HG03108 (cell line): Measurements from ENCODE around the gene CXCL17.
A peak's percentile ranks its signal among the peaks of the same experiment; 100 is the strongest.
"Not testable (repeated sequence)": the region's sequence is repeated elsewhere in the genome, so short reads cannot be mapped to it uniquely, and the experiment has no call there.

Experiments used
- ATAC-seq: cut with Tn5 transposase; IDR thresholded peaks from one replicate; pipeline ENCODE4 v1.9.1; 2021; ENCODE audit warnings: moderate library complexity; ENCODE audit not compliant: unreplicated experiment

CXCL17 gene

DNA sequence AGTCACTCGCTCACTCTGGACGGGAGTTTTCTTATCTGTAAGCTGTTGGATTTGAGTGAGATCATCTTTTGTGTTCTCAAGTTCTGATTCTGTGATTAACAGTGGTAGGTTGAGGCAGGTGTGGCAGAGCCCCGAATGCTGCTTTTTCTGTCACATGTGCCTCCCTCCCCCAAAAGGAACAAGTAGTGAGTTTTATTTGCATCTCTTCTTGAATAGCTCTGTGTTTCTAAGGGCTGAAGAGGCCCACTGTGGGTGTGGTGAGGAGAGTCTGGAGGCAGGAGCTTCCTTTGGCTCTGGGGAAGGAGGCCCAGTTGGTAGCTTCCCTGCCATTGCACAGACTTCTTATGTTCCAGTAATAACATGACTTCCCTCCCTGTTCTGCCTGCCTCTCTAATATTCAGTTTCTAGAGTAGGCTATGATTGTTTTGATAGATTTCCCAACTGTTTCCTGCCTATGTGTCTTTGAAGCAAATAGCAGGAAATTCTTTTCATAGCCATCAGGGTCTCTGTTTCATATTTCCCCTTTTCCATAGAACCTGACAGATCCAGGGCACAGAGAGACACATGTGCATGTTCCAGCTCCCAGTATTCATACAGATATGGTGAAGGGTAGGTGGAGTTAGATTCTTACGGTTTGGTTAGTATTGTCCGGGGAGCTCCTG lies 23.9 kb upstream of the CXCL17 start:
- ATAC-seq: no peak

DNA sequence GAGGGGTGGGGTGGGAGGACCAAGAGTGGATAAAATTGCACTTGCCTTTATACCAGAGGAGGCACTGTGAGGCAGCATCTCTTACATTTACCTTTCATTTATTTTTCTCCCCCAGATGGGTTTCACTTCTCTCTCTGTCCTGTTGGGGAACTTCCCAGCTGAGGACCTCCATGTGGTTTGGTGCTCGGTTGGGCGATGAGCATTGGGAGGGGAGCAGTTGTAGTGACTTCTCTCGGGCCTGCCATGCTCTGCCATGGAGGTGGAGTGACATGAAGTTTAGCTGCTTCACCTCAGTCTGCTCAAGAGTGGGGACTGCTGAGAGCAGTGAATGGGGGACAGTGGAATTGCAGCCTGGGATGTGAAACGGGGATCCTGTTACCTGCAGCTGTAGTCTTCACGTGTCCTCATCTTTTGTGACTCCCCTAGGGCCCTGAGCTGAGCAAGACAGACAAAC lies 23.1 kb upstream of the CXCL17 start:
- peak; percentile 79 for ATAC-seq

DNA sequence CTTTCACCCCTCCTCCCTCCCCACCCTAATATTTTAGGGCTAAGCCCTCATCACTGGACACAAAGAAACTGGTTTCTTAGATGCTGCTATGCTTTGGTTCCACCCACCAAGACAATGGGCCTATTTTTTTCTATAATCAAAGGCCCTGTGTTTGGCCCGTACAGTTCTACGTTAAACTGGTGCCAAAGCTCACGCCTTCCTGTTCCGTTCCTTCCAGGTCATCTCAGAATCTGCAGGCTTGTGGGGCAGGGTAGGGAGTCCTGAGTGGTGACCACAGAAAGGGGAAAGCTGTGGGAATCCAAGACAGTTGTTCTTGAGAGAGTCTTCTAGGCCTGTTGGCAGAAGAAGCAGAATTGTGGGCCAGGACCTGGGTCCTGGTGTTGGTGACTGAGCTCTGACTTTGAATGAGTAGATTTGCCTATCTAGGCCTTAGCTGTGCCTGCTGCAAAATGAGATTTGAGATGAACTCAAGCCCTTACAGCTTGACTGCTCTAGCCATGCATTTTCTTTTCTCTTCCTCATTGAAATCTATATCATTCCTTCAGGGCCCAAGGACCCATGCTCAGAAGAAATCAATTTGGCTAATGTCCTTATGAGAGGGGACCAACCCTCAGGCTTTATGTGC lies 19.1 kb upstream of the CXCL17 start:
- ATAC-seq: no peak

DNA sequence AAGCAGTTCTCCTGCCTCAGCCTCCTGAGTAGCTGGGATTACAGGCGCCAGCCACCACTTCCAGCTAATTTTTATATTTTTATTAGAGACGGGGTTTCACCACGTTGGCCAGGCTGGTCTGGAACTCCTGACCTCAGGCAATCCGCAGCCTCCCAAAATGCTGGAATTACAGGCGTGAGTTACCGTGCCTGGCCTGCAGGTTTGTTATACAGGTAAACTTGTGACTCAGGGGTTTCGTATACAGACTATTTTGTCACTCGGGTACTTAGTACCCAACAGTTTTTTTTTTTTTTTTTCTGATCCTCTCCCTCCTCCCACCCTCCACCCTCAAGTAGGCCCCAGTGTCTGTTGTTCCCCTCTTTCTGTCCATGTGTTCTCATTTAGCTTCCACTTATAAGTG lies 18.5 kb upstream of the CXCL17 start:
- ATAC-seq: not testable (repeated sequence)

DNA sequence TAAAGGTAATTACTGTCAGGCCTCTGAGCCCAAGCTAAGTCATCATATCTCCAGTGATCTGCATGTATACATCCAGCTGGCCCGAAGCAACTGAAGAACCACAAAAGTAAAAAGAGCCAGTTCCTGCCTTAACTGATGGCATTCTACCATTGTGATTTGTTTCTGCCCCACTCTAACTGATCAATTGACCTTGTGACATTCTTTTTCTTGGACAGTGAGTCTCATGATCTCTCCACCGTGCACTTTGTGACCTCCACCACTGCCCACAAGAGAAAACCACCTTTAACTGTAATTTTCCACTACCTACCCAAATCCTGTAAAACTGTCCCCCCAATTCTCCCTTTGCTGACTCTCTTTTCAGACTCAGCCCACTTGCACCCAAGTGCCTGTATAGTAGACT lies 17.2 kb upstream of the CXCL17 start:
- no peak for ATAC-seq

DNA sequence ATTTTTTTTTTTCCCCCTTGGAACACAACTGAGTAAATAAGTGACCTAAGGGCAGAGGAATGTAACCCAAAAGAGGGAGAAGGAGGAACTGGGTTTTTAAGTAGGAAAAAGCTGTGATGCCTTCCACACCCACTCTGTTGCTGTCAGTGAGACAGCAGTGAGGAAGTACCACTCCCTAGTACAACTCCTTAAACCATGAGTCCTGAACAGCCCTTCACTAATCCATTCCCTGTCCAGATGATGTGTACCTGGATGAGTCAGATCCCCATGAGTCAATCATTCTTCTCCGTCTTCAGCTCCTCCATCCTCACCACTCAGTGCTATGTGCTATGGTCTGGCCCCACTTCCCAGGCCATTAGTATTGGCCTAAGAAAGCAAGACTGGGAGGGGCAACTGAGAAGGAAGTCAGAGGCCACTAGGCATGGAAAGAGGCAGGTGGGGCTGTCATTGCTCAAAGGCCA lies 12.9 kb upstream of the CXCL17 start:
- no peak for ATAC-seq

DNA sequence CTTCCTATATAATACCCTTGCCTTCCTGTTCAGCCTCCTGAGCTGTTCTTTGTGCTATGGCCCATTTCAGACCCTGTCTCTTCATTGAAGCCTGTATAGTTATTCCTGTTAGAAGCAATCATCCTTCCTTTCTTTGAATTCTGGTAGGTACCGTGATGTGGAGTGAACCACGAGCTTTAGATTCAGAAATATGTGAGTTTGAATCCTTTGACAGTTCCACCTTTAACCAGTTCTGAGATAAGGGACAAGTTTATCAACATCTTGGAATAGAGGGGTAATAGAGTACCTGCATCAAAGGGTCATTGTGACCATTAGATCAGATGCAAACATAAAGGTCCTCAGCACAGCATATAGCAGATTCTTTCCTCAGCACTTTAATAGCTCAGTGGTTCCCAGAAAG lies 12.3 kb upstream of the CXCL17 start:
- ATAC-seq: no peak

DNA sequence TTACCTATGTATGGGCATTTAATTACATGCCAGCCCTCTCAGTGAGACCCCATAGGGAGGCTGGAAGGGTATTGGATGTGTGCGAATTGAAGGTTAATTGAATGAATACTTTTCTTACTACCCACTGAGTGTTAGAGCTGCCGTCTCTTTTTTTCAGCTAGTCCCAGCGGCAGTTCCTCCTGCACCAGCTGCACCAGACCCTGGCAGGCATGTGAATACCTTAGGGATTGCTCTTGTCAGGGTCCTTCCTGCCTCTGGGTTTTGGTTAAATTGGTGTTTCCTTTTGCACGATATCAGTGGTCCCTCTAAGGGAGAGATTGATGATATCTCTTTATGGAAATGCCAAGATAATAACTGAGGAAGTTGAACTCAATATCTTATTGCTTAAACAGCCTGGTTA lies 9.8 kb upstream of the CXCL17 start:
- ATAC-seq: no peak

DNA sequence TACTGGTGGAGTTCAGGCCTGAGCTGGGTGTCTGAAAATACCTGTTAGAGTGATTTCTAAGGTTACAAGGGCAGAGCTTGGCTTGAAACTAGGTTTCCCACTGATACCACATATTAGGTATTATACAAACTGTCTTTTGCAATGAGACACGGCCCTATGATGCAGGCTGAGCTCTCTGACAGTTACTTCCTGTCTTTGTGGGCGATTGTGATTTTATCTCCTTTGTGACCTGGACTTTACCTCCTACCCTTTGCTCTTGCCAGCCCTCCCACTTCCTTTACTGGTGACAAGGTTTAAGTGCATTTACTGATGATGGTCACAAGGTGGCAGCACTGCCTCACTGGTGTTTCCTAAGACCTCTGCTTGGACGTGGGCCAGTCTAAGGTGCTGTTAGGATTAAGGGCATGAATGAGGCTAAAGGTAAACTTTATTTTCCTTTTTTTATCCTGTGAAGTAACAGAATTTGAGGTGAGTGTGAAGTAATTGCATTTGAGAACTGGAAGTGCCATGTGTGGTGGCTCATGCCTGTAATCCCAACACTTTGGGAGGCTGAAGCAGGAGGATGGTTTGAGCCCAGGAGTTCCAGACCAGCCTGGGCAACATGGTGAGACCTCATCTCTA lies 7.7 kb upstream of the CXCL17 start:
- ATAC-seq: peak; percentile 86

DNA sequence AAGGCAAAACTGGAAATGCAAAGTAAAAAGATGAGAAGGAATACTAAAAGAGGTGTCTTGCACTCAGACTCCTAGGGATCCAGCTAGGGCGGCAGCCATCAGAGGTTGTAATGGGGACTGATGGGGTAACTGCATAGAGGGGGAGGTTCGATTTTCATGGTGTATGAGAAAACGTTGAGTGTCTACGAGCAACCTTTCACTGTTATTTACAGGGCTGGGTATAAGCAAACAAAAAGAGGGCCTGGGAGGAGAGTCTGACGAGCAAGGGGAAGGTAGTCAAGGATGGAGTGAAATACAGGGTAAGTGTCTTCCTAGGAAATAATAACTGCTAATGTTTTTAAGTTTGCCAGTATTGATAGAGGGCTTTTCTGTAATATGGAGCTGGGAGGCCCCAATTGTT lies 5.6 kb upstream of the CXCL17 start:
- ATAC-seq: not testable (repeated sequence)

DNA sequence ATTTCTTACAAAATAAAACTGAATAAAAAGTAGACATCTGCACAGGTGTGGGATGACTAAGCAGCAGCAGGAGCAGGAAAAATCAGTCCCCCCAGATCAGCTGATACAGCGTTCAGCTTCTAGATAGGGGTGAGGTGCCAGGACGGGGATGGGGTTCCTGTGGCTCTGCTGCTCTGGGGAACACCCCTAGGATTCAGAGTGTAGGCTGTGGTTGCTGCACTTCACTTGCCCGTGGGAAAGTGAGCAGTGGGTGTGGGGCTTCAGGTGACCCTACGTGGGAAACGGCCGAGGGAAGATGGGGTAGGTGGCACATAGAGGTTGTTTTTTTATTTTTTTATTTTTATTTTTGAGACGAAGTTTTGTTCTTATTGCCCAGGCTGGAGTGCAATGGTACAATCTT lies 3.2 kb upstream of the CXCL17 start:
- ATAC-seq: no peak

DNA sequence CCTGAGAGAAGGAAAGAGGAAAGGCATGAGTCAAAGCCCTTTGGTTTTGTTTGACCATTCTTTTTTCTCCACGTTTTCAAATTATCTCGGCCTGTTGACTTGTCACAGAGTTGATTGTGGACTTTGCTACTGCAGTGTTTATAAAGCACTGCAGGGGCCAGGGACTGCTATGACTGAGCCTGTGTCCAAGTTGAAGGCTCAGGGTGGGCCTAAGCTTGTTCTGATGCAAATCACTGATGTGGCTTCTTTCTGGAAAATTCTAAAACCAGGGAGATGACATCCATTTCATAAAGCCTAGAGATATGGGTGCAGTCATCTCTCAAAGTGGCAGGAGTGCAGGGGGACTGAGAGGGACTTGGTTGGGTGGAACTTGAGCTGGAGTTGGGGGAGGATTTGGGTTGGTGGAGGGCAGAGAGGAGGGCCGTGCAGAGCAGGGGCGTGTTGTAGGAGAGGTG lies 1.2 kb upstream of the CXCL17 start:
- ATAC-seq: no peak

DNA sequence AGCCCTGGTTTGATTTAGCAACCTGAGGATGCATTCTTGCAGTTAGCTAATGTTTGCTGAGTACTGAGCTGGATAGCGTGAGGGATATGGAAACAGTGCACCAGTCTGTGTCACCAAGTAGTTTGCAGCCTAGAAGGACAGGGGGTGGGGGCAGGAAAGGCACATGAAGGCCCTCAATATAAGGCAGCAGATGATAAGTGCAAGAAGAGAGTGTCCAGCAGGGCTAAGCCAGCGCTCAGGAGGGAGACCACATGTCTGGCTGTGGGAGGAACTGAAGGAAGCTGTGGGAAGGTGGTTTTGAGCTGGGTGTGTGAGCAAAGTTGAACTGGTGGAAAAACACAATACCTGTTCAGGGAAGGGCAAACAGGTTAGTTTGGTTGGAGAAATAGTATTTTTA lies 1.7 kb downstream of the CXCL17 start:
- ATAC-seq: no peak

DNA sequence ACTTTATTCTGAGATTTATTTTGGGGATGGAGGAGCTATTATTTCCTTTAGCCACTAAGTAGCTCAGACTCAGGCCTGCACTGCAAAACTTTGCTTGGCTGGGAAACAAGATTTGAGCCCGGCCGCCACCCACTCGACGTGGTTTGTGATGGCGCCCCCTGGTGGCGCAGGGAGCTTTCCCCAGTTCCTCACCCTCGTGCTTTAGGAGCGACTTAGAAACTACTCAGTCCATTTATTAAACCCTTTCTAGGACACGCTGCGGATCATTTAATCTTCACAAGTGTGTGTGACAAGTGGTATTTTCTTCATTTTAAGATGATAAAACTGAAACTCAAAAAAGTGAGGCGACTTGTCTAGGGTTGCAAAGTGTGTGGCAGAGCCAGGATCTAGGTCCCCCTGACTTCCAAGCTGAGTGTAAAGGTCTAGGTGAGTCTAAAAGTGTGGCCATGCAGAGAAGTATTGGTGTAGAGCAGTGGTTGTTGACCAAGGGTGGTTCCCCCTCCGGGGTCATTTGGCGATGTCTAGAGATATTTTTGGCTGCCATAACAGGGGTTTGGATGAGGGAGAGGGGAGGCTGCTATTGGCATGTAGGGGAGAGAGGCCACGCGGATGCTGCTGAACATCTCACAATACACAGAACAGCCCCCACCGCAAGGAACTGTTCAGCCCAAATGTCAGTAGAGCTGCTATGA lies 2.2 kb downstream of the CXCL17 start:
- no peak for ATAC-seq

DNA sequence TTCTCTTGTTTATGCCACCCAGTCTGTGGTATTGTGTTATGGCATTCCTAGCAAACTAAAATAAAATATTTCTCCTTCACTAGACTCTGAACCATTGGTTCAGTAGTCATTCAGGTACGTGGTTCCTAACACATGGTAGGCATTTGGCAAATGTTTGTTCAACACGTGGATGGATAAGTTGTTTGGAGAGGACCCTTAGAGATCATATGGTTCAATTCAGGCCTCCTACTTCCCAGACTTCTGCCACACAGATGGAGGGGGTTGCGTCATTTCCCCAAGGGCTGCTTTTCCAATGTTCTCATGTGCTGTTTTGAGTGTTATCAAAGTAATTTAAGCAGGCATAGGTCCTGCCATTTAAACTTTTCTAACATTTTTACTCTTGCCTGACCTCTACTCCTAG lies 6.7 kb downstream of the CXCL17 start:
- ATAC-seq: no peak

DNA sequence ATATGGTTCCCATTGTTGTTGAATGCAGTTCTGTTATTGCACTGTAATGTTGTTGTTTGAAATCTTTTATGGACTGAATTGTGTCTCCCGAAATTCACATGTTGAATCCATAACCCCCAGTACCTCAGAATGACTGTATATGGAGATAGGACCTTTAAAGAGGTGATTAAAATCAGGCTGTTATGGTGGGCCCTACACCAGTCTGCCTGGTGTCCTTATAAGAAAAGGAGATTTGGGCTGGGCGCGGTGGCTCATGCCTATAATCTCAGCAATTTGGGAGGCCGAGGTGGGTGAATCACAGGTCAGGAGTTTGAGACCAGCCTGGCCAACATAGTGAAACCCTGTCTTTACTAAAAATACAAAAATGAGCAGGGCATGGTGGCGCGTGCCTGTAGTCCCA lies 7.4 kb downstream of the CXCL17 start:
- no peak for ATAC-seq

DNA sequence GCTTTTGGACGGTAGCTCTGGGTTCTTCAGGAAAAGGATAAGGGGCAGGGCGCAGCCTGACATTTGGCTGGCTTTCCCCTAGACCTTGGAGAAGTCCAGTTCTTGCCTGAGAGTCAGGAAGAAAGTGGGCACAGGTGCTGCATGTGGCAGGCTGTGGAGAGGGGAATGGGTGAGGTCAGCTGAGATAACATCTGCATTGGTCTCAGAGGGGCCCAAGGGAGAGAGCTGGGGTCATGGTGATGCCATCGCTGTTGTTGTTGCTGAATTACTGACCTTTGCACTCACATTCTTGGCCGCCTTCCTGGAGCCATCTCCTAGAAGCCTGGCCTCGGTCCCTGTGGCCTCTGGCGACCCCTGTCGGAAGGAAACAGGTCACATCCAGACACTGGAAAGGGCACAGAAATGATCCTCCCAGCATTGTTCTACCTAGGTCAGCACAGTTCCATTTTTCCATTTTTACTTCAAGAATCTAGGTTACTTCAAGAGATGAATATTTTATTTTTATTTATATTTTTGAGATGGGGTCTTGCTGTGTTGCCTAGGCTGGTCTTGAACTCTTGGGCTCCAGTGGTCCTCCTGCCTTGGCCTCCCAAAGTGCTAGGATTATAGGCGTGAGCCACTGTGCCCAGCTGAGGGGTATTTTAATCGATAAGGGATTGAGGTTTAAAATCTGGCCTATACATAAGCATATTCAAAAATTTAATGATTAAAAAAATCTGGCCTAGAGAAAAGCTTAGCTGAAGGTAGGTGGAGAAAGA lies 9.1 kb downstream of the CXCL17 start:
- peak; percentile 60 for ATAC-seq

DNA sequence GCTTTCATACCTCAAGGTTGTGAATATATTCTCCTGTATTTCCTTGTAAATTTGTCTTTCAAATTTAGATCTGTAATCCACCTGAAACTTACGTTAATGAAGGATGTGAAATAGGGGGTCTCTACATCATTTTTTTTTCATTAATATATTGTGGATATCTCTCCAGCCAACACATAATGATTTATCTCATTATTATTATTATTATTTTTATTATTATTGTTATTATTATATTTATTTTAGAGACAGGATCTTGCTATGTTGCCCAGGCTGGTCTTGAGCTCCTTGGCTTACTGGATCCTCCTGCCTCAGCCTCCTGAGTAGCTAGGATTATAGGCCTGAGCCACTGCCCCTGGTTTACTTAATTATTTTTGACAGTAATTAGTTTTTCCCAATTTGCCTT lies 11.3 kb downstream of the CXCL17 start:
- ATAC-seq: no peak

DNA sequence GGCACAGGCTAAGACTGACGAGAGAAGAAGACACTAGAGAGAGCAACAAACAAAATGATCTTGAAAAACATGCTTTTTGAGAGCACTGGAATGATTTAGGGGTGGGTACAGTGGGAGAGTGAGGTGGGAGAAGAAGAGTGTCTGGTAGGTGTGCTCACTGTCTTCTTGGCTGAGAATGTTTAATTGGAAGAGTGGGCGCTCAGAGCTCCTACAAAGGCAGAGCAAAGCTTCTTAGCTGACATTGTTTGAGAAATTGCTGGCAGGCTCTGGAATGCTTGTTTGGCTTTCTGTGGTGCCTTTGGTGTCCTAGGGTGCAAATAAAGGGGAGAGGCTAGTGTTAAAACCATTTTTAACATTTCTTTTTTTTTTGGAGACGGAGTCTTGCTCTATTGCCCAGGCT lies 14.1 kb downstream of the CXCL17 start:
- no peak for ATAC-seq

DNA sequence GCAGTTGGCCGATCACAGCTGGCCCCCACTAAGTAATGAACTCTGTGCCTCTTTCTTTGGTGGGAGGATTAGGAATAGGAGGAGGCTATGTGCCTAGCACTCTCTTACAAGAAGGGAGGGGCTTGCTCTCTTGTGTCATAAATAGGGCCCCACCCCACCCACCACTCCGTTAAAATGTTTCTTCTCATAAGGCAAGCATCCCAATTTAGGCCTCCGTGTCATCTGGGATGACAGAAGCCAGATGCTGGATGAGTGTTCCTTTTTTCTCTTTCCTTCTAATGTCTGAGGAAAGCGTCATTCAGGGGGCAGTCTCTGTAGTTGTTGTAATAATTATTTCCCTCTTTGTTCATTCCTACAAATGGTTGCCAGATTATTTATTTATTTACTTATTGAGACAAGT lies 15.4 kb downstream of the CXCL17 start, which contains the start of gene LIPE:
TSS of gene LIPE (minus strand) at position 76 of the 400 bp plus-strand sequence. CDS start 239 bp downstream, outside the sequence.
- no peak for ATAC-seq

DNA sequence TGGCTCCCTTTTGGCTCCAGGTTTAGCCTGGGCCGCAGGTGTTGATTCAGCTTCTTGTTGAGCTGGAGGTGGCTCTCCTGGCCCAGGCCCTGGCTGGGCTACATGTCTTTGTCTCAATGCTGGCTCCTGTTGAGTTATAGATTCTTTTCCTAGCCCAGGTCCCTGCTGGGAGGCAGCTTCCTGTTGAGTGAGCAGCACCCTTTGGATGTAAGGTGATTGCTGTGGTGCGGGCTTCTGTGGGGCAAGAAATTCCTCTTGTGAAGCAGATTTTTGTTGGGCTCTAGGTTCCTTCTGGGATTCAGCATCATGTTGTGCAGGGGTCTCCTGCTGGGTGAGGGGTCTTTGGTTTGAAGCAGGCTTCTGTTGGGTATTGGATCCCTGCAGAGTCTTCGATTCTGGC lies 16.1 kb downstream of the CXCL17 start:
- no peak for ATAC-seq
